Neural progenitor cell (in vitro differentiated cells): Measurements from ENCODE around the gene UBE2V1.

Experiments
- CTCF ChIP-seq: fragments of 200-600 bp; sonication (generic); IDR thresholded peaks from 2 replicates; pipeline ENCODE4 v1.5.1; 2017; ENCODE audit warnings: antibody characterized with exemption, mild to moderate bottlenecking
- EZH2 ChIP-seq: fragments of 200-600 bp; sonication (generic); IDR thresholded peaks from 2 replicates; pipeline ENCODE4 v1.6.1; 2017; ENCODE audit warnings: antibody characterized with exemption, mild to moderate bottlenecking, moderate library complexity

GRCh38 chr20:50062006-50062838, 50.7 kb downstream of the UBE2V1 start:
- no peak for TF ChIP-seq CTCF
- no peak for TF ChIP-seq EZH2
